RWPE1 (cell line): ENCODE data around the gene SLC22A31.

Experiments
- CTCF ChIA-PET: fragments of 350-600 bp; sonication (Branson Sonifier 250); formaldehyde crosslinking; extraction: SDS; loops from one replicate; lab custom pipeline; 2021; lab: Yijun Ruan, JAX
- POLR2A ChIA-PET: fragments of 400-600 bp; formaldehyde crosslinking; extraction: SDS; loops from one replicate; lab custom pipeline; 2020; ENCODE audit warnings: antibody characterized with exemption; ENCODE audit not compliant: low non-redundant PET; lab: Yijun Ruan, JAX
- DNase-seq: peaks from one replicate; pipeline ENCODE4 v3.0.0; 2012; ENCODE audit warnings: low spot score
- H3K27ac ChIP-seq: fragments of 450-650 bp; 2 replicates; pipeline ENCODE4 v1.5.1; 2017
- TF ChIP-seq, protein P1 (sequence below): fragments of 450-650 bp; conservative IDR thresholded peaks from 2 replicates; pipeline ENCODE4 v1.5.1; 2017; ENCODE audit warnings: low read depth, mild to moderate bottlenecking

The SLC22A31 gene

DNA sequence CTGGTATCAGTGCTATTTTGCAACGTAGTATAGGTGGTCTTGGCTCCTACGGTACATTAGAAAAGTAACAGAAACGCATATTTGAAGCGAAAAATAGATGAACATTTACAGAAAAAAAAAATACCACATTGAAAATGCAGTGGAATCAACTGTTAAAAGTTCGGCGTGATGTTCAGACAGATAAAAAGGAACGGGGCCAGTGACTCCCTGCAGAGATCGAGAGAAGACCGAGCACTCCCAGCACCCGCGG lies 16.7 kb upstream of the SLC22A31 start:
- peak overlapping the region; percentile 88 for H3K27ac ChIP-seq
- CTCF ChIA-PET, result no interaction called here
- POLR2A ChIA-PET, result interaction anchor here (0.9 kb wide), 1 partner anchor 337 kb away, joined by 3 read pairs; no protein-coding TSS in a partner anchor
- TF ChIP-seq, protein P1, sequence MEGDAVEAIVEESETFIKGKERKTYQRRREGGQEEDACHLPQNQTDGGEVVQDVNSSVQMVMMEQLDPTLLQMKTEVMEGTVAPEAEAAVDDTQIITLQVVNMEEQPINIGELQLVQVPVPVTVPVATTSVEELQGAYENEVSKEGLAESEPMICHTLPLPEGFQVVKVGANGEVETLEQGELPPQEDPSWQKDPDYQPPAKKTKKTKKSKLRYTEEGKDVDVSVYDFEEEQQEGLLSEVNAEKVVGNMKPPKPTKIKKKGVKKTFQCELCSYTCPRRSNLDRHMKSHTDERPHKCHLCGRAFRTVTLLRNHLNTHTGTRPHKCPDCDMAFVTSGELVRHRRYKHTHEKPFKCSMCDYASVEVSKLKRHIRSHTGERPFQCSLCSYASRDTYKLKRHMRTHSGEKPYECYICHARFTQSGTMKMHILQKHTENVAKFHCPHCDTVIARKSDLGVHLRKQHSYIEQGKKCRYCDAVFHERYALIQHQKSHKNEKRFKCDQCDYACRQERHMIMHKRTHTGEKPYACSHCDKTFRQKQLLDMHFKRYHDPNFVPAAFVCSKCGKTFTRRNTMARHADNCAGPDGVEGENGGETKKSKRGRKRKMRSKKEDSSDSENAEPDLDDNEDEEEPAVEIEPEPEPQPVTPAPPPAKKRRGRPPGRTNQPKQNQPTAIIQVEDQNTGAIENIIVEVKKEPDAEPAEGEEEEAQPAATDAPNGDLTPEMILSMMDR, result no peak
- DNase-seq, result no peak

DNA sequence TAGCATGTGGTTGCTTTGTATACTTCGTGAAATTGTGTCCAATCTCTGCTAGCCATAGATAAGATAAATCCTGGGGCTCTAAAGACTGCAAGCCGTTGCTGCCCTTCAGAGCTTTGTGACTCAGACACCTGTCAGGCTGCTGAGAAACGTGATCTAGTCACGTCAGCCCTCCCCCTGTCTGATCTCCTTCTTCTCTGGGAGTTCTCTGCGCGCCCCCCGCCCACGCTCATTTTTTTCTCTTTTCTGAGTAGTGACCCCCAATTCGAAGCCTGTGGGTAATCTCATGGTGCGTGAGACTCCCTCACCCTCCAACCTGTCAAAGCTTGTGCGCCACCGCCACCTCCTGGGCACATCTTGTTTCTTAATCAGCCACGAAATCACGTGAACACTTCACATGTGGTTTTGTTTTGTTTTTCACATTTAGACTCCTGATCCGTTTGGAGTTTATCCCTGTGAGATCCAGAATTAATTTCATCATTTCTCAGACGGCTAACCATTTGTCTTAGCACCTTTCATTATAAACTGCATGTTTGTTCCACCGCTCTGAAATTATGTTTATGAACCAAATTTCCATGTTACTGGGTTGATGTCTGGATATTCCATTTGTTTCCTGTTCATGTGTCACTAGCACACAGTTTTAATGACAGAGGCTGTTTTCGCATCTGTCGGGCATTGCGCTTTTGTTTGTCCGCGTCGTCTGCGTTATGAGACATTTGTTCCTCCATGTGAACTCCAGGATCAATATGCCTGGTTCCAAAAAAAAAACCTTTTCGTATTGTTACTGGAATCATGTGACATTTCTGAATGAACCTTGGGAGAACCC lies 16.2 kb upstream of the SLC22A31 start:
- H3K27ac ChIP-seq, result peak overlapping the region; percentile 88
- DNase-seq, result peak; percentile 73
- ChIA-PET POLR2A (interaction anchor here (0.5 kb wide), 1 partner anchor 43 kb away, joined by 3 read pairs; no protein-coding TSS in a partner anchor), CTCF (interaction anchor here (0.6 to 1.2 kb wide), 8 partner anchors 23 to 1609 kb away, joined by 3 to 5 read pairs (median 4); no protein-coding TSS in a partner anchor)
- TF ChIP-seq, protein P1, result peak; percentile 73

DNA sequence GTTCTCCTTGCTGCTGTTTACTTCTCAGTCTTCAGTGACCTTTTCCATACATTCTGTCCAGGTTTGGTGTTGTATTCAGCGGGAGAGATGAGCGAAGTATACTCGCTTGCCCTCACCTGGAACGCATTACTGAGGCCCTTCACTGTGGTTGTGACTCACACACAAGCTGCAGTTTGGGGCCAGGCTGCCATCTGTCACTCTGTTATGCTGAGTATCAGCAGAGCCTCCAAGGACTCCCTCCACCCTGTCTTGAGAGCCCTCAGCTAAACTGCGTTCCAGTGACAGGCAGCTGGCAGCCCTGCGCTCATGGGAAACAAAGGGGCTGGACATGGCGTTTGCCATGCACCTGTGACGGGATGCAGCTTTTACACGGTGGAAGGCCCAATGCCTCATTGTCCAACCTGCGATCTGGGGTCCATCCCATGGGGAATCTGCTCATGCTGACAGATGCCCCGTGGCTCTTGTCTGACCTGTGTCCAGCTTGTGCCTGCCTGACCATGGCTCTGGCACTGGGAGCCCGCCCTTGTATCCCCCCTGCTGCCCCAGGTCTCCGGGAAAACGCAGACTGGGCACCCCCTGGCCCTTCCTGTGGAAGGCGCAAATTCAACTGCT lies 10.7 kb upstream of the SLC22A31 start:
- TF ChIP-seq, protein P1, result no peak
- ChIA-PET CTCF (interaction anchor here (0.6 kb wide), 1 partner anchor 82 kb away, joined by 3 read pairs; no protein-coding TSS in a partner anchor), POLR2A (no interaction called here)
- H3K27ac ChIP-seq, result no peak overlapping the region
- DNase-seq, result no peak

DNA sequence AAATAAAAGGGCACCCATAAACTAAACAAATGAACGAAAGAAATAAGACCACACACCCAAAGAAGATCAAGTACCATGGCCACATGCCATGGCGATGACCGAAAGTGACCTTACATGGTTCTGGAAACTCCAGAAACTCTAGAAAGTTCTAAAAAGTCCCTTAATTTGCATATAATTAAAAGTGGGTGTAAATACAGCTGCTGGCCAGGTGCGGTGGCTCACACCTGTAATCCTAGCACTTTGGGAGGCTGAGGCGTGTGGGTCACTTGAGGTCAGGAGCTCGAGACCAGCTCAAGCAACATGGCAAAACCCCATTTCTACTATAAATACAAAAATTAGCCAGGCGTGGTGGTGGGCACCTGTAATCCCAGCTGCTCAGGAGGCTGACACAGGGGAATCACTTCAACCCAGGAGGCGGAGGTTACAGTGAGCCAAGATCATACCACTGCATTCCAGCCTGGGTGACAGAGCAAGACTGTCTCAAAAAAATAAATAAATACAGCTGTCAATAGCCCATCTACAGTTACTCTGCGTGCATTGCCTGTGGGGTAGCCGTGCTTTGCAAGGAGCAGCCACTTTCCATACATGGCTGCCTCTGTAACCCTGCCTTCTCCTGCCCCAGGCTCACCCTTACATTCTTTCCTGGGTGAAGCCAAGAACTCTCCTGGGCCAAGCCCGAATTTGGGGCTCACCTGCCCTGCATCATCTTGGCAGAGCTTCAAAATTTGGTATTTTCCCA lies 10.0 kb upstream of the SLC22A31 start:
- no peak overlapping the region for H3K27ac ChIP-seq
- TF ChIP-seq, protein P1, result no peak
- ChIA-PET CTCF (no interaction called here), POLR2A (no interaction called here)
- no peak for DNase-seq

DNA sequence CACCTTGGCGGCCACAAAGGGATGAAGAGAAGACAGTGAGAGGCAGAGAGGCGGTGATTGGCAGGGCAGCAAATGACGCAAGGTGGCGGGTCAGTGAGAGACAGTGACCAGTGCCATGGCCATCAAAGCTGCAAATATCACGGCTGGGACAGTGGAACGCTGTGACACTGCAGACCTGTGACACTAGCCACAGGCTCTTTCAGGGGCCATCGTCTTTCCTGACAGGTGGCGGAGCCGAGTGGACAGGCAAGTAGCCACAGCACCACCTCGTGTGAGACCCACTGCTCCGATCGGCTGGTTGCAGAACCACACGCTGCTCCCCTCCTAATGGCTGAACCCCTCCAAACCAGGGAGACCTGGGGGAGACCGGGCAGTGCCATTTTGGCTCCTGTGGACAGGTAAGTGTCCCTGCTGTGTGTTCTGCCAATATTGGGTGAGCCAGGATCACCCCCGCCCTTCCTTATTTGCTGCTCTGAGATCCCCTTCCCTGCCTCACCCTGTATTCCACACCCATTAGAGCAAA lies 9.2 kb upstream of the SLC22A31 start:
- no peak overlapping the region for H3K27ac ChIP-seq
- POLR2A ChIA-PET, result no interaction called here
- CTCF ChIA-PET, result no interaction called here
- TF ChIP-seq, protein P1, result no peak
- no peak for DNase-seq

DNA sequence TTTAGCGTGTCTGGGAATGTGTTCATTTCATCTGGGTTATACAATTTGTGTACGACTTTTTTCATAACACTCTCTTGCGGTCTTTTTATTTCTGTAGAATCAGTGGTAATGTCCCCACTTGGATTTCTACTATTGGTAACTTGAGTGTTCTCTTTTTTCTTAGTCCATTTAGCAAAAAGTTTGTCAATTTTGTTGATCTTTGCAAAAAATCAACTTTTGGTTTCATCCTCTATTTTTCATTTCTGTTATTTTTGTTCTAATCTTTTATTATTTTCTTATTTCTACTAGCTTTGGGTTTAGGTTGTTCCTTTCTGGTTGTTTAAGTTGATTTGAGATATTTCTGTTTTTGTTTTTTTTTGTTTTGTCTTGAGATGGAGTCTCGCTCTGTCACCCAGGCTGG lies 7.7 kb upstream of the SLC22A31 start:
- ChIA-PET POLR2A (no interaction called here), CTCF (no interaction called here)
- TF ChIP-seq, protein P1, result no peak
- no peak overlapping the region for H3K27ac ChIP-seq
- no peak for DNase-seq
